ENCODE data around the gene CFP. TPM values are rescaled to one million over a fixed set of nuclear protein-coding genes. Genes with fewer than 3 reads are reported as not detected.

Gene CFP
- total RNA-seq, 1 experiment from 2014 or later = 0.10 TPM

DNA sequence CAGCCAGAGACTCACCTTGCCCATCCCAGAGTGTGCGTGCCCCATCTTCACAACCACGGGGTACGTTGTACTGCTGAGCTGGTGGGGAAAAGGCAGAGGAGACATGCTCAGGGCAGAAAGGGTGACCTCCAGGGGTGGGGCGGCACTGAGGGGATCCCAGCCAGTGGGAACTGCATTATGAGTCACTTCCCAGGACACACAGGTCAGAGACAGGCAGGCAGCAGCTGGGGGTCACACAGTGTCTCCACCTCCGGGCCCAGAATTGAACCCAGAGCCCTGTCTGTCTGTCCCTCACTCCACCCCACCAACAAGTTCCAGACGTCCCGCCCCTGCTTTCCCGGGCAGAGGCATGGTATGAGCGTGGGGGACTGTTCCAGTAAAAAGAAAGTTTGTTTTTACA is 52.3 kb downstream of the CFP start:
- no peak for DNase-seq (ENCODE audit: extremely low read depth, low read depth)

DNA sequence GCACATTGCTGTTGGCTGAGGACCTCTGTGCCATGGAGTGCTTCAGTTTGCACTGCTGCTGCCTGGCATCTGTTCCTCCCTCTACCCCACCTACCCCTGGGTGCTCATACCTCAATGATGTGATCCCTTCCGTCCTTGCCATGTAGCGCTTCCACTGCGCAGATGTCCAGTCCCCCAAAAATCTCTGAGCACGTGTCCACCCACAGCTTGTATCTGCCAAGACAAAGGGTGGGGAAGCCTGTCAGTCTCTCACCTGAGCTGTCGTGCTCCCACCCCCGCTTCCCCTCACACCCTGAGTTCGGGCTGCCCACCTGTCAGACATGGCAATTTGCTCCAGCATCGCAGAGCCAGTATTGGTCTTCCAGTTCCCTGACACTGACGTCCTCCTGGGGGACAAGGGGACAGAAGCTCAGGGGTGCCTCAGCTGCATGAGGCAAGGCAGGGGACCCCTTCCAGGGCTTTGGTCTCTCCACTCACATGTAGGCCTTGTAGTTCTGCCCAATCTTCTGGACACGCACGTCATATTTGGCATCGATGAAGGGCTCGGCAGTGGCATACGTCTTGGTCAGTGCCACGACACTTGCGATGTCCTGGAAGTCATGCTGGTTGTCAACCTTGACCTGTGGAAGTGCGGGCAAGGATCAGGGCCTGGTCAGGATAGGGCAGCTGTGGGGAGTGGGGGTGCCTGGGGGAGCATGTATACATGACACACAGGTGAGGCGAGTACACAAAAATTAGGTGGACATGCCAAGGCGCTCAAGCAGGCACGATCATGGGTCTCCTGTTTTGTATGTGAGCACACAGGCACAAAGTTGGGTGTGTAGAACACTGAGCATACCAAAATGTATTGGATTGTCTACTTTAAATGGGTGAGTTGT is 53.5 kb downstream of the CFP start:
- DNase-seq (ENCODE audit: extremely low read depth, low read depth) = no peak

DNA sequence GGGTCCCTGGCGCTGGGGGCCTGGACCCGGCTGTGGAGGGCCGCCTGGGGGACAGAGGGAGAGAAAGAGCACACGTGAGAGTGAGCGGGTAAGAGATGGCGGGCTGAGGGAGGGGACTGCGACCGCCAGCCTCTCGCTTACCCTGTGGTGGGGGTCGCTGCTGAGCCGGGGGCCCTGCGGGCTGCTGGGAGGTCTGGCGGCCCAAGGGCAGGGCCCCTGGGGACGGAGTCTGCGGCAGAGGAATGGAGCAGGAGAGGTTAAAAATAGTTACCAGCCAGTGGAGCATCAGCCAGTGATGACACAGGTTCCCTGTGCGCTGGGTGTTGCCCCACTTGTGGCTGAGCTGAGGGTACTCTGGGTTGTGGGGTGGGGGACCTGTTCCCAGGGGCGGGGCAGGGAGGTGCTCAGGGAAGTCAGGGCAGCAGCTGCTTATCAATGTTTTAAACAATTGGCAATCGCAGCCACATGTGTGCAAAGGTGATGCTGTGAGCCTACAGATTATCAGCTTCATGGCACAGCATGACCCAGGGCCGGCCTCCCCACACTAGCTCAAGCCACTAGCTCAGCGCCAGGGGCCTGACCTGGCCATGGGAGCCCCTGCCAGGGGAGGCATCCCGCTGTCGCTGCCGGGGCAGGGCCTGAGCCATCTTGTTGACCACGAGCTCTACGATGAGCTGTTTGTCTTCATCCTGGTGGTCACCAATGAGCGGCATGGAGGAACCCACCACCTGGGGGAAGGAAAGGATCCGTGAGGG is 55.0 kb downstream of the CFP start:
- no peak for DNase-seq (ENCODE audit: extremely low read depth, low read depth)

DNA sequence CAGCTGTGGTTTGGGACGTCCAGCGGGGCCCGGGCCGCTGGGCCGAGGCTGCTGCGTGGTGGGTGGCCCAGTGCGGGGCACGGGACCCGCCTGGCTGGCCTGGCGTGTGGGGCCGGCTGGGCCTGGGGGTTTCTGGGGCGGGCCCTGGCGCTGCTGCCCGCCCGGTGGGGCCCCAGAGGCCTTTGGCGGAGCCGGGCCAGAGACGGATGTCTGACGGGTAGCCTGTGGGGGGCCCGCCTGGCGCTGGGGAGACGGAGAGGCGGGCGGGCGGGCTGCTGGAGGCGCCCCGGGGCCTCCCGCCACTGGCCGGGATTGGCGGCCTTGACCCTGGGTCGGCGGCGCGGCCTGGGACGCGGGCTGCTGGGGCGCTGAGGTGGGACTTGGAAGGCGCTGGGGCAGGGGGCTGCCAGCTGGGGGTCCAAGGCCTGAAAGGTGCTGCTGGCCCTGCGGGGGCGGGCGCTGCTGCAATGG is 55.6 kb downstream of the CFP start:
- no peak for DNase-seq (ENCODE audit: extremely low read depth, low read depth)

DNA sequence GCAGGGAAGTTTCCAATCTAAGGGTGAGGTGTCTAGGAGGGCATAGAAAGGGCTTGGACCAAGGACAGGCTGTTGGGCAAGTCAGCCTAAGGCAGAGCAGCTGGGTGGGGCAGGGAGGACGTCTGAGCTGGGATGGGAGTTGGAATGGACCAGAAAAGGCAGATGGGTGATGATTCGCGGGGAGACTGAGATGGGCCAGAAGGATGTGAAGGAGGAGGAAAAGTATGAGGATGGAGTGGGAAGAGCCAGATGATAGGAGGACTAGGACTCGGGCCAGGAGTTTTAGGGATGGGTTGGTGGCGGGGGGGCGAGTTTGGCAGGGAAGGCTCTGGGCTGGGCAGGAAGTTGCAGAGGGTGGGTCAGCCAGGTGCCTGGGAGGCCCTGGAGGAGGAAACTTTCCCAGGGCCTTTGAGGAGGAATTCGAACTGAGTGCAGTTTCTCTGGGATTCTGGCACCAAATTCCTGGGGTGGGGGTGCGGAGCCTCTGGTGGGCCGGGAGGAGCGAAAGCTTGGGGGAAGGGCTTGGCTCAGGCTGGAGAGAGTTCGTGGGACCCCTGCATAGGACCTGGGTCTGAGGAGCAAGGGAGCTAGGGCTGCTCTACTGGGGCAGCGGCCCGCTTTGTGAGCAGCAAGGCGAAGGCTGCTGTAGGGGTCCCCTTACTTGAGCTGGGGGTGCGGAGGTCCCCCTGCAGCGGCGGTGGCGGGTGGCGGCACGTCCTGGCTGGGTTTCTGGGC is 56.2 kb downstream of the CFP start:
- no peak for DNase-seq (ENCODE audit: extremely low read depth, low read depth)

Small RNA genes lying within 50 kb of the gene (small RNA-seq; reads per million reads assigned to genes)
- gene MIR4769 = 0 reads per million in 2 experiments

Other genes starting within 250 kb of the CFP start
- gene ZNF41, start 146.7 kb downstream of the CFP start, total RNA-seq (2014; rRNA removed; shearing (Covaris generic)) = 29.1 and 29.5 TPM in 2 replicates
- 51.6 and 57.0 TPM in 2 replicates for gene ARAF, start 68.7 kb downstream of the CFP start, total RNA-seq (2014; rRNA removed; shearing (Covaris generic))
- gene TIMP1, start 47.5 kb downstream of the CFP start, total RNA-seq (2014; rRNA removed; shearing (Covaris generic)) = 657 and 660 TPM in 2 replicates
- gene SYN1, start 10.1 kb downstream of the CFP start, total RNA-seq (2014; rRNA removed; shearing (Covaris generic)) = 0.14 TPM in 1 of 2 replicates, not detected in the other
- 36.4 and 40.4 TPM in 2 replicates for gene ELK1, start 20.6 kb upstream of the CFP start, total RNA-seq (2014; rRNA removed; shearing (Covaris generic))
- 241 and 269 TPM in 2 replicates for gene UXT, start 29.2 kb upstream of the CFP start, total RNA-seq (2014; rRNA removed; shearing (Covaris generic))
- 6.5 and 8.1 TPM in 2 replicates for gene ZNF81, start 207.0 kb upstream of the CFP start, total RNA-seq (2014; rRNA removed; shearing (Covaris generic))